Measurements from ENCODE around the gene PPP3R1.

PPP3R1 gene

DNA sequence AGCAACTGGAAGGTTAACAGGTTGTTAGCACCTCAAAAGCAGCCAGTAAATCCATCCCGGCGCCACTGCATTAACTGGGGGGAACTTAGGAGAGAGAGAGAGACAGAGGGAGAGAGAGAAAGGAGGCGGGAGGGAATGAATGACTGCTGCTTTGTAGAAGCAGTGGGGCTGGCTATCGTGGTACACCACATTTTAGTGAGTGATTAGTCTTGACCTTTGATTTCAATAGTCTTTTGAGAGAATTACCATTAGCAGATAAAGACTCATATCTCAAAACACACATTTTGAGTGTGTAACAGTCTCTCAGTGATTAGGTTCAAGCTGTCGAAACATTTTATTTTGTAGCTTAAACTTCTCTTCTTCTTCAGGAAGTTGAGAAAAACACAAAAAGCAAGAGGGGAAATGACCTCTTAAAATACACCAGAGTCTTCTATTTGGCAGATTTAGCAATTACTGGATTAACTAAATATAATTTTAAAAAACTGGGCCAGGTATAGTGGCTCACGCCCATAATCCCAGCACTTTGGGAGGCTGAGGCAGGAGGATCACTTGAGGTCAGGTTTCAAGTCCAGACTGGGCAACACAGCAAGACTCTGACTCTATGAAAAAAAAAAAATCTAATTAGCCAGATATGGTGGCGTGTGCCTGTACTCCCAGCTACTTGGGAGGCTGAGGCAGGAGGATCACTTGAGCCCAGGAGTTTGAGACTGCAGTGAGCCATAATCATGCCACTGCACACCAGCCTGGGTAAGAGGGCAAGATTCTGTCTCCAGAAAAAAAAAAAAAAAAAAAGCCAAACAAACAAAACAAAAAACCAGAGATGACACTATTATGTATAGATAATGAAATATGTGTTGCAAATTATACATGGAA is 116.6 kb downstream of the PPP3R1 start:
- no peak for DNase-seq

DNA sequence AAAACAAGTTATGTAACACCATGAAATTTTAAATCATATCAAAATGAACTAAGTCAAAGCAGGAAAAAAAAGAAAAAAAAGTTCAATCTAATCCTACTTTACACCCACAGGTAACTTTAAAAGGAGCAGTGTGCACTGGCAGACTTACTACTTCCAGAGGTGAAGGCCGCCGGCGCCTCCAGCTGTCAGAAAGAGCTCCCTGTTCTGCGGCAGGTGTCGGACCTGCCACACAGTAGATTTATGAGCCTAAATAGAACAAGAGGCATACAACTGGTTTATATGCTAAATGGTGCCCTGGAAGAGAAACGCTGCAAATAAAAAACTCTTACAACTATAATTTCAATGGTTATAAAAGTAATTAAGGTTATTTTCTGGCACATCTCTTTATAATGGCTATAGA is 117.8 kb downstream of the PPP3R1 start:
- no peak for DNase-seq

DNA sequence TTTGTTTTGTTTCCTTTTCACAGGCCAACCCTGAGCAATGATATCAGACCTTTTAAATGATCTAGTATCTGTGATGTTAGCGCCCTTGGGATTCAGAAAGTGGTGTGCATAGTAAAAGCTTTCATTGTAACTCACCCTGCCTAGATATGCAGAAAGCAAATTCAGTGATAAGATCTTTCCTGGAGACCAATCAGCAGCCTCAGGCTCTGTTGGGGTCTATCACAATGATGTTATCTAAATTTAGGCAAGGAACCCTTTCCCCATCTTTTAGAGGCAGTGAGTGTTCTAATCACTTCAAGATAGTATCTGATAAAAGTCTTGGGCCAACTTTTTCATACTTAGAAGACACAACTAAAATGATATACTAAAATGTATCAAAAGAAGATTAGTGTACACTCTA is 118.2 kb downstream of the PPP3R1 start:
- no peak for DNase-seq
